ENCODE results near the gene NR5A1. TPM values are rescaled to one million over a fixed set of nuclear protein-coding genes. Genes with fewer than 3 reads are reported as not detected.

Gene NR5A1
- polyA plus RNA-seq, 1 experiment: not detected

- no peak overlapping the region for H3K4me3 ChIP-seq (ENCODE audit: low read depth, low read length)
- TF ChIP-seq CTCF (IDR thresholded peaks at IDR 0.05; ENCODE audit: low read depth, low read length): no peak
- ChIA-PET CTCF (no interaction called here), POLR2A (no interaction called here)
- no peak for DNase-seq (ENCODE audit: low read depth, low spot score)
- H3K27me3 ChIP-seq (ENCODE audit: control insufficient read depth, insufficient read depth, low read length): peaks cover 80% of the 10 kb centered on the region
- no peaks in the 10 kb centered on the region; the same call in 1 of the 2 replicates for H3K9me3 ChIP-seq (ENCODE audit: control insufficient read depth, insufficient read depth, low read length)
- H3K27ac ChIP-seq (ENCODE audit: low read depth, low read length): no peak overlapping the region
These were observed 14.0 kb downstream of the NR5A1 start for GRCh38 chr9:124493218-124493617.

DNA sequence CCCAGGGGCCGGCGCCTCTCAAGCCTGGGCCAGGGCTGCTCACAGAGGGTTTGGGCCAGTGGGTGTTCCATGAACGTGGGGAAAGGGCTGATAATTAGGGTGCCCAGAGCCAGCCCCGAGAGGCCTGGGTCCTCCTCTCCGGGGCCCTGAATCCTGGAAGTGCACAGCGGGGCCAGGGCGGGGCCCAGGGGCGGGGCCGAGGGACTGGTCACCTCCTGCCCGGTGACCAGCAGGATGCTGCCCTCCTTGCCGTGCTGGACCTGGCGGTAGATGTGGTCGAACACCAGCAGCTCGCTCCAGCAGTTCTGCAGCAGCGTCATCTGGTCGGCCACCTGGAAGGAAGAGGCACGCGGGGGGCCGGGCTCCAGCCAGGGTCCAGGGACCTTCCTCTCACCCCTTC is 14.4 kb downstream of the NR5A1 start:
- CTCF ChIA-PET: no interaction called here
- H3K4me3 ChIP-seq (ENCODE audit: low read depth, low read length): no peak overlapping the region
- POLR2A ChIA-PET: no interaction called here
- DNase-seq (ENCODE audit: low read depth, low spot score): no peak
- no peak for TF ChIP-seq CTCF (IDR thresholded peaks at IDR 0.05; ENCODE audit: low read depth, low read length)
- no peak overlapping the region for H3K27ac ChIP-seq (ENCODE audit: low read depth, low read length)
- H3K27me3 ChIP-seq (ENCODE audit: control insufficient read depth, insufficient read depth, low read length): peaks cover 81% of the 10 kb centered on the region
- no peaks in the 10 kb centered on the region; the same call in 1 of the 2 replicates for H3K9me3 ChIP-seq (ENCODE audit: control insufficient read depth, insufficient read depth, low read length)

- no peak overlapping the region for H3K27ac ChIP-seq (ENCODE audit: low read depth, low read length)
- H3K27me3 ChIP-seq (ENCODE audit: control insufficient read depth, insufficient read depth, low read length): peaks cover 86% of the 10 kb centered on the region
- POLR2A ChIA-PET: no interaction called here
- no peak for DNase-seq (ENCODE audit: low read depth, low spot score)
- no peak for TF ChIP-seq CTCF (IDR thresholded peaks at IDR 0.05; ENCODE audit: low read depth, low read length)
- CTCF ChIA-PET: no interaction called here
- no peak overlapping the region for H3K4me3 ChIP-seq (ENCODE audit: low read depth, low read length)
- no peaks in the 10 kb centered on the region; the same call in 1 of the 2 replicates for H3K9me3 ChIP-seq (ENCODE audit: control insufficient read depth, insufficient read depth, low read length)
These were observed 15.9 kb downstream of the NR5A1 start for GRCh38 chr9:124491049-124491975.

DNA sequence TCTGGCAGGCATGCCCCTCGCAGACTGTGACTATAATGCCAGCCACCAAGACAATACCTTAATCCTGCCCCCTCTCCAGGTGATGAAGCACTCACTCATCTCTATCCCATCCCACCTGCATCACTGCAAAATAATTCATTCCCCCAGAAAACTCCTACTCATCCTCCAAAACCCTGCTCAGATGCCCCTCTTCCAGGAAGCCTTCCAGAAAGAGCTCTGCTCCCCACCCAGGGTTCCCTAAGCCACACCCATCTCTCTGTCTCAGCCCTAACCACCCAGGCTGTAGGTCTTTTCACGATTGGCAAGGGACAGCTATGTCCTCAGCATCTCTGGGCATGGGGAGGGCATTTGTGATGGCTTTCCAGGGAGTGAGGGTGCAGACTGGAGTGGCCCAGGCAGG is 17.2 kb downstream of the NR5A1 start:
- Histone ChIP-seq H3K9me3 (ENCODE audit: control insufficient read depth, insufficient read depth, low read length) (no peaks in the 10 kb centered on the region; the same call in 1 of the 2 replicates), H3K4me3 (ENCODE audit: low read depth, low read length) (no peak overlapping the region), H3K27me3 (ENCODE audit: control insufficient read depth, insufficient read depth, low read length) (peaks cover 84% of the 10 kb centered on the region), H3K27ac (ENCODE audit: low read depth, low read length) (no peak overlapping the region)
- ChIA-PET CTCF (no interaction called here), POLR2A (no interaction called here)
- DNase-seq (ENCODE audit: low read depth, low spot score): no peak
- TF ChIP-seq CTCF (IDR thresholded peaks at IDR 0.05; ENCODE audit: low read depth, low read length): no peak

DNA sequence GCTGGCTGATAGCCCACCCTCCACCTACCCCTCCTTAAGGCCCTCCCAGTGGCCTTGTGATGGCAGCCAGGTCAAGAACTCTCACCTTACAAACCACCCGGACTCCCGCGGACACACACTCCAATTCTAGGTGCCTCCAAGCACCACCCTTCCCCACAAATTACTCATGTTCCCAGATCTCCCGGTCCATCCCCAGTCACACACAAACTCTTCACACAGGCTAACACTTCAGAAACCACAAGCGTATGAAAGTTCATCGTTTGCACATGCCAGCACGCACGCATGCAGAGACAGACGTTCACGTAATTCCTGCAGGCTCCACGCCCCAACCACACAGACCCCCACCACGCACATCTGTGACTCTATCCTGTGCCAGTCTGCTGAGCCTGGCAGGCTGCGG is 18.0 kb downstream of the NR5A1 start:
- no peaks in the 10 kb centered on the region; the same call in 1 of the 2 replicates for H3K9me3 ChIP-seq (ENCODE audit: control insufficient read depth, insufficient read depth, low read length)
- ChIA-PET POLR2A (no interaction called here), CTCF (no interaction called here)
- no peak for TF ChIP-seq CTCF (IDR thresholded peaks at IDR 0.05; ENCODE audit: low read depth, low read length)
- no peak for DNase-seq (ENCODE audit: low read depth, low spot score)
- no peak overlapping the region for H3K4me3 ChIP-seq (ENCODE audit: low read depth, low read length)
- H3K27me3 ChIP-seq (ENCODE audit: control insufficient read depth, insufficient read depth, low read length): peaks cover 82% of the 10 kb centered on the region
- H3K27ac ChIP-seq (ENCODE audit: low read depth, low read length): no peak overlapping the region

All from AG04450 (cell line).